GM12801 (cell line): ENCODE data around the gene B3GAT1.

Experiments
- TF ChIP-seq, protein P1 (sequence below): IDR thresholded peaks from one replicate; pipeline ENCODE4 v1.5.1; 2011; ENCODE audit warnings: control low read depth; ENCODE audit not compliant: insufficient read length; ENCODE audit errors: extremely low read depth

Gene B3GAT1

DNA sequence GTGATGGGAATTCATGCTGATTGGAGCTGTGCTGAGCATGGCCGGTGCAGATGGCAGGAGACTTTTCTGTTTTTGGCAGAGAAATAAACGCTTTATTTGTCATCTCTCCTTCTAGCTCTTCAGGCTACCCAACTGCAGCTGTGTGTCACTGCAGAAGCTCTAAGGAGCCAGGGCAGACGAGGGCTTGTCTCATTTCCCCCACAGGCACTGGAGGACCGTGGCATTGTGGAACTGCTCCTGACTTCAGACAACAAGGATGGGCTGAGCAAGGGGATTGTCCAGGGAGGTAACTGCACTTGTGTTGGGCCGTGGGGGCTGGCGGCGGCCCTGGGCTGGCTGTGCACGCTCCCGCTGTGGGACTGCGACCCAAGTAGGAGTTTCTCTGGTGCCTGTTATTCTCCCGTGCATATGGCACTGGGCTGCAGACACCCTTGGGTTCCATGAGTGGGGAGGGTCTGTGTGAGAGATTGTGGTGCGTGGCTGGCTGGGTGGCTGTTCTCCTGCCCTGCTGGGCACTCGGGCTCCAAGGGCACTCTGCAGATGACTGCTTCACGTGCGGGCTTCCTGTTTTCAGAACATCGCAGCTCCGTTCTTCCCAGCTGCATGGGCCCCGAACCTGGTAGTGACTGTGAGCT is 53.1 kb downstream of the B3GAT1 start:
- TF ChIP-seq, protein P1, sequence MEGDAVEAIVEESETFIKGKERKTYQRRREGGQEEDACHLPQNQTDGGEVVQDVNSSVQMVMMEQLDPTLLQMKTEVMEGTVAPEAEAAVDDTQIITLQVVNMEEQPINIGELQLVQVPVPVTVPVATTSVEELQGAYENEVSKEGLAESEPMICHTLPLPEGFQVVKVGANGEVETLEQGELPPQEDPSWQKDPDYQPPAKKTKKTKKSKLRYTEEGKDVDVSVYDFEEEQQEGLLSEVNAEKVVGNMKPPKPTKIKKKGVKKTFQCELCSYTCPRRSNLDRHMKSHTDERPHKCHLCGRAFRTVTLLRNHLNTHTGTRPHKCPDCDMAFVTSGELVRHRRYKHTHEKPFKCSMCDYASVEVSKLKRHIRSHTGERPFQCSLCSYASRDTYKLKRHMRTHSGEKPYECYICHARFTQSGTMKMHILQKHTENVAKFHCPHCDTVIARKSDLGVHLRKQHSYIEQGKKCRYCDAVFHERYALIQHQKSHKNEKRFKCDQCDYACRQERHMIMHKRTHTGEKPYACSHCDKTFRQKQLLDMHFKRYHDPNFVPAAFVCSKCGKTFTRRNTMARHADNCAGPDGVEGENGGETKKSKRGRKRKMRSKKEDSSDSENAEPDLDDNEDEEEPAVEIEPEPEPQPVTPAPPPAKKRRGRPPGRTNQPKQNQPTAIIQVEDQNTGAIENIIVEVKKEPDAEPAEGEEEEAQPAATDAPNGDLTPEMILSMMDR, result no peak

GRCh38 chr11:134358165-134358855 is 53.7 kb downstream of the B3GAT1 start:
- TF ChIP-seq, protein P1, result no peak

DNA sequence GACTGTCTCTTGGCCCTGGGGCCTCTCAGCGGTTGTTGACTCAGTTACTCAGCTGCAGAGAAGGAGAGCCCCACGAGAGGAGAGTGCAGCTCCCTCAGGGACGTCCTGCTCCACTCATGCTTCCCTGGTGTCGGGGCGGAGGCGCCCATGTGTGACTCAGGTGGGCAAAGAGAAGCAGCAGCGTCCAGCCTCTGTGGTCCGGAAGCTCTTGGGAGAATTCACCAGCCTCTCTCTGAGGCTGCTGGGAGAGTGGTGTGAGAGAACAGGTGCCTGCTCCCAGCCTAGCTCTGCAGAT is 54.5 kb downstream of the B3GAT1 start:
- TF ChIP-seq, protein P1, result no peak

DNA sequence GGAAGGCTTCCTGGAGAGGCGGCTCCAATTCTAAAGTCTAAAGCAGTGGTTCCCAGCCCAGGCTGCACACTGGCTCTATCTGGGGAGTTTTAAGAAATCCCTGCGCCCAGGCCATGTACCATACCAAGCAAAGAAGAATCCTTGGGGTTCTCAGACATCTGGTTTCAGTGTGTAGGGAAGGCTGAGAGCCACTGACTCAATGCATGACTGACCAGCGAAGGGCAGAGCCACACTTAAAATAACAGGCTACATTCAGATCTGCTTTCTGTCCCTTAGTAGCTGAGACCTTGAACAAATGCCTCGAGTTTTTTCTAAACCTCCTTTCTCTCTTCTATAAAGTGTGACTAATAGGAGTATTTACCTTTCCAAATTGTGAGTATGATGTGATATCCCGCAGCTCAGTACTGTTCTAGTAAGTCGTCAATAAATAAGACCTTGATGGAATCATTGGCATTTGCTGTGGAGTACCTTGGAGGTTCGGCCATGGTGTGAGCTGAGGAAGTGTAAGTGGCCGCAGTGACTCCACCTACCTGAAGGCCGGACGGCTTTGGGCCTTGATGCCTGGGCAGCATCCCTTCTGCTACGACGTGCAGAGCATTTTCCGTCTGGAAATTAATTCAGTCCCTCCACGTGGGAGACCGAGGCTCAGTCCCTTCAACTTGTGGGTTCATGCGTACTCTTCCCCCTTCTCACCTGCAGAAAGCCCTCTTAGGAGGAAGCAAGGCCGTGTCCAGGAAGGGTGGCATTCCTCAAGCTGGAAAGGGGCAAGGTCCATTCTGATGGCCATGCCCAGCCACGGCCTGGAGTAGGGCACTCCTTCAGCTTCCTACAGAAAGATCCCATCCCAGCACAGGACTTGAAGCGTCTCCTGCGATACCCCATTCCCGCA is 55.1 kb downstream of the B3GAT1 start:
- TF ChIP-seq, protein P1, result no peak

GRCh38 chr11:134355656-134356055 is 56.4 kb downstream of the B3GAT1 start:
- TF ChIP-seq, protein P1, result no peak

GRCh38 chr11:134355136-134355535 is 56.9 kb downstream of the B3GAT1 start:
- TF ChIP-seq, protein P1, result no peak

DNA sequence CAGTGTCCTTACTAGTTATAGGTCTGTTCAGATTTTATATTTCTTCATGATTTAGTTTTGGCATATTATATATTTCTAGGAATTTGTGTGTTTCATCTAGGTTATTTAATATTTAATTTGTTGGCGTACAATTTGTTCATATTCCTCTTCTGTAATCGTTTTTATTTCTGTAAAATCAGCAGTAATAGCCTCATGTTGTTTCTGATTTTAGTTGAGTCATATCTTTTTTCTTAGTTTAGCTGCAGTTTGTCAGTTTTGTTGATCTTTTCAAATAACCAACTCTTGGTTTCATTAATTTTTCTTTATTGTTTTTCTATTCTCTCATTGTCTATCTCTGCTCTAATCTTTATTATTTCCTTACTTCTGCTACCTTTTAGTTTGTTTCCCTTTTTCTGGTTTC is 59.9 kb downstream of the B3GAT1 start:
- TF ChIP-seq, protein P1, result no peak
